Stimulated activated CD4-positive, alpha-beta T cell treated with anti-CD3 and anti-CD28 coated beads, Interleukin-1b, Interleukin-23, amount 100 ng/mL, for 4 hours (primary cell): ENCODE measurements around the gene USP53.
"Not testable (repeated sequence)": the region's sequence is repeated elsewhere in the genome, so short reads cannot be mapped to it uniquely, and the experiment has no call there.

ENCODE experiments used
- DNase-seq, 2 donors: peaks; one replicate each; pipeline ENCODE4 v3.0.0-alpha.2; 2020; ENCODE audit warnings: low read depth in 2 of 2

Gene USP53

GRCh38 chr4:119212234-119212963 is at the start of gene USP53:
USP53 (plus strand) TSS chr4:119212713; CDS start chr4:119239760, 27,047 bp downstream.
- DNase-seq, result peak; percentile 99

- DNase-seq, result no peak
These were observed 46.7 kb upstream of the USP53 start for GRCh38 chr4:119165767-119166166.

- DNase-seq, result no peak
These were observed 42.3 kb upstream of the USP53 start for GRCh38 chr4:119170195-119170594.

GRCh38 chr4:119172223-119172622 is 40.3 kb upstream of the USP53 start:
- DNase-seq, result no peak

GRCh38 chr4:119173729-119174361 is 38.7 kb upstream of the USP53 start:
- not testable (repeated sequence) for DNase-seq

GRCh38 chr4:119179011-119179410 is 33.5 kb upstream of the USP53 start:
- no peak for DNase-seq

GRCh38 chr4:119184128-119184527 is 28.4 kb upstream of the USP53 start:
- DNase-seq, result no peak

- DNase-seq, result no peak
These were observed 22.9 kb upstream of the USP53 start for GRCh38 chr4:119189638-119190037.

GRCh38 chr4:119190354-119190753 is 22.2 kb upstream of the USP53 start:
- no peak for DNase-seq

GRCh38 chr4:119191505-119191904 is 21.0 kb upstream of the USP53 start:
- no peak for DNase-seq

- no peak for DNase-seq
These were observed 14.7 kb upstream of the USP53 start for GRCh38 chr4:119197772-119198212.

- DNase-seq, result no peak
These were observed 7.6 kb upstream of the USP53 start for GRCh38 chr4:119204916-119205315.

GRCh38 chr4:119205690-119206089 is 6.8 kb upstream of the USP53 start:
- DNase-seq, result no peak

- no peak for DNase-seq
These were observed 6.3 kb upstream of the USP53 start for GRCh38 chr4:119206178-119206577.

GRCh38 chr4:119207051-119207450 is 5.5 kb upstream of the USP53 start:
- DNase-seq, result no peak

- DNase-seq, result peak in 1 of 2 donors; percentile 65
These were observed 3.4 kb upstream of the USP53 start for GRCh38 chr4:119209077-119209476.

GRCh38 chr4:119209586-119209985 is 2.9 kb upstream of the USP53 start:
- DNase-seq, result no peak

- no peak for DNase-seq
These were observed 1.7 kb upstream of the USP53 start for GRCh38 chr4:119210775-119211174.

GRCh38 chr4:119211867-119212233 is 663 bp upstream of the USP53 start:
- DNase-seq, result no peak

GRCh38 chr4:119212964-119213606 is 572 bp downstream of the USP53 start:
- peak; percentile 25 to 48 for DNase-seq

- DNase-seq, result no peak
These were observed 5.6 kb downstream of the USP53 start for GRCh38 chr4:119218093-119218492.

GRCh38 chr4:119221412-119221811 is 8.9 kb downstream of the USP53 start:
- DNase-seq, result no peak

GRCh38 chr4:119227690-119228089 is 15.2 kb downstream of the USP53 start:
- no peak for DNase-seq
